Upper lobe of left lung (tissue), 6 donors: ENCODE data around the gene CGREF1. TPM values are rescaled to one million over a fixed set of nuclear protein-coding genes. Genes with fewer than 3 reads are reported as not detected.

ENCODE experiments used
- ATAC-seq, 2 donors: fragments of 200-7000 bp; cut with Tn5 transposase; one replicate each; pipeline ENCODE4 v1.9.1; 2022; ENCODE audit warnings: mild to moderate bottlenecking in 2 of 2, moderate library complexity in 2 of 2; ENCODE audit not compliant: low FRiP score in 2 of 2
- DNase-seq, 2 donors: peaks; one replicate each; pipeline ENCODE4 v3.0.0-alpha.2; 2019 to 2020
- H3K27ac ChIP-seq, 4 donors: fragments of 200-600 bp; sonication (generic); one replicate each; pipeline ENCODE4 v1.5.1; 2016 to 2019
- H3K27me3 ChIP-seq, 4 donors: fragments of 200-600 bp; sonication (generic); one replicate each; pipeline ENCODE4 v1.5.1; 2017 to 2019
- H3K36me3 ChIP-seq, 4 donors: fragments of 200-600 bp; sonication (generic); one replicate each; pipeline ENCODE4 v1.5.1; 2016 to 2019
- H3K4me1 ChIP-seq, 4 donors: fragments of 200-600 bp; sonication (generic); one replicate each; pipeline ENCODE4 v1.5.1; 2018 to 2019
- H3K4me3 ChIP-seq, 4 donors: fragments of 200-600 bp; sonication (generic); one replicate each; pipeline ENCODE4 v1.5.1; 2017 to 2019; ENCODE audit warnings: mild to moderate bottlenecking in 2 of 4, moderate library complexity in 1 of 4
- H3K9me3 ChIP-seq, 4 donors: fragments of 200-600 bp; sonication (generic); one replicate each; pipeline ENCODE4 v1.5.1; 2018 to 2019
- EP300 ChIP-seq, 4 donors: sonication (generic); formaldehyde crosslinking; IDR thresholded peaks; one replicate each; pipeline ENCODE4 v1.5.1; 2017; ENCODE audit warnings: antibody characterized with exemption in 4 of 4, control low read depth in 2 of 4
- POLR2A ChIP-seq, 4 donors: fragments of 450-650 bp; IDR thresholded peaks; one replicate each; pipeline ENCODE4 v1.5.1; 2016 to 2017; ENCODE audit warnings: antibody characterized with exemption in 4 of 4, mild to moderate bottlenecking in 2 of 4
- POLR2AphosphoS5 ChIP-seq, 2 donors: sonication (generic); formaldehyde crosslinking; IDR thresholded peaks; one replicate each; pipeline ENCODE4 v1.5.1; 2017; ENCODE audit warnings: antibody characterized with exemption in 2 of 2
- WGBS, 2 donors: methylation state at CpG; one replicate each; pipeline ENCODE4 v1.1.5; 2017 to 2018; 5-methylcytosine and 5-hydroxymethylcytosine counted together
- total RNA-seq, 6 donors: library from RNA; depleted of rRNA in 4 of 6; stranded (reverse); fragments of >200 nt in 4 of 6; gene quantifications; one replicate each; pipeline versions ENCODE4 v1.1.0 to v1.2.1, GENCODE V29; 2016 to 2021
- TF ChIP-seq, protein P1 (sequence below), 6 experiments: fragments of 450-650 bp in 4 of 6; fragments of 200-600 bp in 2 of 6; sonication (generic) in 2 of 6; IDR thresholded peaks; one replicate each; pipeline ENCODE4 v1.5.1; 2016 to 2019; ENCODE audit warnings: antibody characterized with exemption in 6 of 6
- donor health status: DM: no; HTN: no; CAD: no; lungs with moderate emphysema.
- donor health status: DM: no; HTN: yes; CAD: no; lungs with severe emphysema.

CGREF1 gene
- total RNA-seq, 6 donors from 2014 or later: 0.79 to 1.2 (median 1.0) TPM; not detected in 3

GRCh38 chr2:27059141-27059820 lies 59.6 kb downstream of the CGREF1 start:
- no peak for DNase-seq
- H3K36me3 ChIP-seq: peaks cover 0 to 62% (median 19%) of the 10 kb centered on the region in 4 donors
- no peaks in the 10 kb centered on the region for H3K9me3 ChIP-seq
- H3K27ac ChIP-seq: no peak overlapping the region
- TF ChIP-seq EP300 (IDR thresholded peaks at IDR 0.05) (no peak), POLR2A (IDR thresholded peaks at IDR 0.05) (no peak), POLR2AphosphoS5 (IDR thresholded peaks at IDR 0.05) (no peak)
- TF ChIP-seq, protein P1, sequence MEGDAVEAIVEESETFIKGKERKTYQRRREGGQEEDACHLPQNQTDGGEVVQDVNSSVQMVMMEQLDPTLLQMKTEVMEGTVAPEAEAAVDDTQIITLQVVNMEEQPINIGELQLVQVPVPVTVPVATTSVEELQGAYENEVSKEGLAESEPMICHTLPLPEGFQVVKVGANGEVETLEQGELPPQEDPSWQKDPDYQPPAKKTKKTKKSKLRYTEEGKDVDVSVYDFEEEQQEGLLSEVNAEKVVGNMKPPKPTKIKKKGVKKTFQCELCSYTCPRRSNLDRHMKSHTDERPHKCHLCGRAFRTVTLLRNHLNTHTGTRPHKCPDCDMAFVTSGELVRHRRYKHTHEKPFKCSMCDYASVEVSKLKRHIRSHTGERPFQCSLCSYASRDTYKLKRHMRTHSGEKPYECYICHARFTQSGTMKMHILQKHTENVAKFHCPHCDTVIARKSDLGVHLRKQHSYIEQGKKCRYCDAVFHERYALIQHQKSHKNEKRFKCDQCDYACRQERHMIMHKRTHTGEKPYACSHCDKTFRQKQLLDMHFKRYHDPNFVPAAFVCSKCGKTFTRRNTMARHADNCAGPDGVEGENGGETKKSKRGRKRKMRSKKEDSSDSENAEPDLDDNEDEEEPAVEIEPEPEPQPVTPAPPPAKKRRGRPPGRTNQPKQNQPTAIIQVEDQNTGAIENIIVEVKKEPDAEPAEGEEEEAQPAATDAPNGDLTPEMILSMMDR (IDR thresholded peaks at IDR 0.05): no peak
- H3K4me1 ChIP-seq: no peaks in the 10 kb centered on the region
- no peak for ATAC-seq
- H3K4me3 ChIP-seq: no peak overlapping the region
- 83 to 91% methylated on average over 11 to 15 of the region's 15 CpGs for WGBS, 2 donors
- H3K27me3 ChIP-seq: no peaks in the 10 kb centered on the region

- no peak for TF ChIP-seq POLR2A (IDR thresholded peaks at IDR 0.05)
- TF ChIP-seq EP300 (IDR thresholded peaks at IDR 0.05): no peak
- TF ChIP-seq, protein P1 (IDR thresholded peaks at IDR 0.05): no peak
- TF ChIP-seq POLR2AphosphoS5 (IDR thresholded peaks at IDR 0.05): no peak
- DNase-seq (no peak), ATAC-seq (no peak)
- Histone ChIP-seq H3K9me3 (no peaks in the 10 kb centered on the region), H3K4me1 (no peaks in the 10 kb centered on the region), H3K27me3 (no peaks in the 10 kb centered on the region), H3K4me3 (no peak overlapping the region), H3K36me3 (peaks cover 0 to 70% (median 20%) of the 10 kb centered on the region in 4 donors), H3K27ac (no peak overlapping the region)
- WGBS, 2 donors: 94 to 95% methylated on average over 9 to 10 of the region's 10 CpGs
Observed at GRCh38 chr2:27058210-27058609, 60.7 kb downstream of the CGREF1 start.

DNA sequence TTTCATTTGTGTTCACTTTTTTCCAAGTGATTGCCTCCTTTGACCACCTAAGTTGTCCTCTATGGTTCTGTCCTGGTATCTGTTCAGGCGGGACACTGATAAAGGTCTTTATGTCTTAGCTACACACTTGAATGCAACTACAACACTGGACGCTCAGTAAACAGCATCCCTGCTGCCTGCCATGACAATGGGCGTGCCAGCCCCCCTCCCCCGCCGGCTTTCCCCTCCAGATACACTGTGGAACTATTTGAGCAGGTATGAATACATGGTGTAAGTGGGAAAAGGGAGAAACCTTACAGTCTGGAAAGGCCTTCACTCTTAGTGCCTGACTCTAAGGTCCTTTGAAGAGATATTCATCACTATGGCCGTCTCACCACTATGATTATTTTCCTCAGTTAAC lies 61.7 kb downstream of the CGREF1 start:
- no peak for ATAC-seq
- no peaks in the 10 kb centered on the region for H3K27me3 ChIP-seq
- TF ChIP-seq POLR2AphosphoS5 (IDR thresholded peaks at IDR 0.05): no peak
- TF ChIP-seq POLR2A (IDR thresholded peaks at IDR 0.05): no peak
- no peak for TF ChIP-seq EP300 (IDR thresholded peaks at IDR 0.05)
- TF ChIP-seq, protein P1 (IDR thresholded peaks at IDR 0.05): no peak
- WGBS, 2 donors: 92 to 99% methylated on average over 6 of the region's 6 CpGs
- peaks cover 2 to 6% (median 3%) of the 10 kb centered on the region in 4 donors for H3K4me1 ChIP-seq
- no peak overlapping the region for H3K27ac ChIP-seq
- peak in 1 of 2 donors; percentile 67 for DNase-seq
- no peaks in the 10 kb centered on the region for H3K9me3 ChIP-seq
- H3K36me3 ChIP-seq: peaks cover 0 to 70% (median 20%) of the 10 kb centered on the region in 4 donors
- no peak overlapping the region for H3K4me3 ChIP-seq

DNA sequence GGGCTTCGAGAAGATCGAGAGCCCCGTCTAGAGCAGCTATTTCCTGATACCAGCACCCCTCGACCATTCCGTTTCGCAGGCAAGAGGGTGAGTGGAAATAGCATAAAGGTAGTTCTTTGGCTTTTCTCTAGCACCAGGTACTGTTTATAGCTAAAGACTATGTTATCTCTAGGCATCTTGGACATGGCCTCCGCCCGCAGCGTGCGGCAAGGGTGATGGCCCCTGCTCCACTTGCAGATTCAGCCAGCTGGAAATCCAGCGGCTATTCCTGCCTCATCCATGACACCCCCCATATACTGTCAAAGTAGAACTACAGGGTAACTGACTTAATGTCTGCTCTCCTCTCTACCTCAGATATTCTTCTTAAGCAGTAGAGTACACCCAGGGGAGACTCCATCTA lies 64.2 kb downstream of the CGREF1 start:
- TF ChIP-seq EP300 (IDR thresholded peaks at IDR 0.05) (no peak), POLR2A (IDR thresholded peaks at IDR 0.05) (no peak), POLR2AphosphoS5 (IDR thresholded peaks at IDR 0.05) (no peak)
- TF ChIP-seq, protein P1 (IDR thresholded peaks at IDR 0.05): no peak
- H3K27ac ChIP-seq: no peak overlapping the region
- peak in 1 of 2 donors; percentile 54 for DNase-seq
- no peaks in the 10 kb centered on the region for H3K9me3 ChIP-seq
- no peak for ATAC-seq
- peaks cover 6 to 14% (median 10%) of the 10 kb centered on the region in 4 donors for H3K4me1 ChIP-seq
- peaks cover 0 to 59% (median 20%) of the 10 kb centered on the region in 4 donors for H3K36me3 ChIP-seq
- no peaks in the 10 kb centered on the region for H3K27me3 ChIP-seq
- WGBS, 2 donors: 93 to 97% methylated on average over 11 of the region's 11 CpGs
- H3K4me3 ChIP-seq: no peak overlapping the region

- no peak overlapping the region for H3K27ac ChIP-seq
- no peak overlapping the region for H3K4me3 ChIP-seq
- ATAC-seq (no peak), DNase-seq (no peak)
- WGBS, 2 donors: 83 to 90% methylated on average over 8 of the region's 8 CpGs
- TF ChIP-seq, protein P1 (IDR thresholded peaks at IDR 0.05): no peak
- no peak for TF ChIP-seq POLR2A (IDR thresholded peaks at IDR 0.05)
- TF ChIP-seq EP300 (IDR thresholded peaks at IDR 0.05): no peak
- TF ChIP-seq POLR2AphosphoS5 (IDR thresholded peaks at IDR 0.05): no peak
- peaks cover 11 to 19% (median 16%) of the 10 kb centered on the region in 4 donors for H3K4me1 ChIP-seq
- H3K9me3 ChIP-seq: no peaks in the 10 kb centered on the region
- no peaks in the 10 kb centered on the region for H3K27me3 ChIP-seq
- H3K36me3 ChIP-seq: peaks cover 0 to 52% (median 19%) of the 10 kb centered on the region in 4 donors
Observed at GRCh38 chr2:27053776-27054175, 65.2 kb downstream of the CGREF1 start.
